ENCODE data around the gene UQCRQ. TPM values are rescaled to one million over a fixed set of nuclear protein-coding genes. Genes with fewer than 3 reads are reported as not detected.

Gene UQCRQ
- total and polyA plus RNA-seq, 2 experiments from 2014 or later: 104 to 1,308 TPM

GRCh38 chr5:132840313-132840712, 26.1 kb upstream of the UQCRQ start (continued):
- TF ChIP-seq, protein P1, sequence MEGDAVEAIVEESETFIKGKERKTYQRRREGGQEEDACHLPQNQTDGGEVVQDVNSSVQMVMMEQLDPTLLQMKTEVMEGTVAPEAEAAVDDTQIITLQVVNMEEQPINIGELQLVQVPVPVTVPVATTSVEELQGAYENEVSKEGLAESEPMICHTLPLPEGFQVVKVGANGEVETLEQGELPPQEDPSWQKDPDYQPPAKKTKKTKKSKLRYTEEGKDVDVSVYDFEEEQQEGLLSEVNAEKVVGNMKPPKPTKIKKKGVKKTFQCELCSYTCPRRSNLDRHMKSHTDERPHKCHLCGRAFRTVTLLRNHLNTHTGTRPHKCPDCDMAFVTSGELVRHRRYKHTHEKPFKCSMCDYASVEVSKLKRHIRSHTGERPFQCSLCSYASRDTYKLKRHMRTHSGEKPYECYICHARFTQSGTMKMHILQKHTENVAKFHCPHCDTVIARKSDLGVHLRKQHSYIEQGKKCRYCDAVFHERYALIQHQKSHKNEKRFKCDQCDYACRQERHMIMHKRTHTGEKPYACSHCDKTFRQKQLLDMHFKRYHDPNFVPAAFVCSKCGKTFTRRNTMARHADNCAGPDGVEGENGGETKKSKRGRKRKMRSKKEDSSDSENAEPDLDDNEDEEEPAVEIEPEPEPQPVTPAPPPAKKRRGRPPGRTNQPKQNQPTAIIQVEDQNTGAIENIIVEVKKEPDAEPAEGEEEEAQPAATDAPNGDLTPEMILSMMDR (conservative IDR thresholded peaks at IDR 0.05; ENCODE audit: low read depth in 2 of 2): no peak

DNA sequence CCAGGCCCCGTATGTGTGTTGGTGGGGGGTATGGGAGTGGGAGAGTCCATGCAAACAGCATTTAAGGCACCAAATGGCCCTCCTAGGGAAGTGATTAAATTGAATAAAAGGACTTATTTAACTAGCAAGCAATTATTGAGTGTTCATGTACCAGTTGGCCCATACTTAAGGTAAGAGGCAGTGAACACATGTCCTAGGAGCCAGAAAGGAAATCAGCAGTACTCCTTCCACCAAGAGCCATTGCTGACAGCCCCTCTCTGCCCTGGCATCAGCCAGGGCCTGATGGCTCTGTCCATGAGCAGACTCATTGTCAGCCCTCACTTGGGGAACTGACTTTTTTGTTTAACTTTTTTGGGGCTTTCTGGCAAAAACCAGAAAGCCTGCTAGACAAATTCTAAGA, 25.5 kb upstream of the UQCRQ start:
- H3K36me3 ChIP-seq (ENCODE audit: insufficient read depth): no peaks in the 10 kb centered on the region
- H3K9me2 ChIP-seq (ENCODE audit: insufficient read depth): no peaks in the 10 kb centered on the region
- no peaks in the 10 kb centered on the region for H3F3A ChIP-seq (replicated peaks; ENCODE audit: low read depth)
- no peak overlapping the region for H3K4me3 Mint-ChIP-seq
- DNase-seq (ENCODE audit: low spot score) (no peak), ATAC-seq (no peak)
- no peaks in the 10 kb centered on the region for H3K4me1 ChIP-seq (ENCODE audit: insufficient read depth)
- no peak overlapping the region for H3K4me2 ChIP-seq
- no peaks in the 10 kb centered on the region for H4K20me1 ChIP-seq (replicated peaks; ENCODE audit: insufficient read depth)
- no peaks in the 10 kb centered on the region for H3K9me3 Mint-ChIP-seq
- H3K27ac Mint-ChIP-seq: no peak overlapping the region
- H3K27me3 ChIP-seq (ENCODE audit: insufficient read depth): no peaks in the 10 kb centered on the region
- H3K36me3 Mint-ChIP-seq (ENCODE audit: low read depth): no peaks in the 10 kb centered on the region
- H3K27me3 Mint-ChIP-seq (ENCODE audit: insufficient read depth, low read depth, poor library complexity): peaks cover 2% of the 10 kb centered on the region
- no peak overlapping the region for H3K27ac ChIP-seq (ENCODE audit: low read depth)
- no peak overlapping the region for H2AFZ ChIP-seq
- no peaks in the 10 kb centered on the region for H3K79me2 ChIP-seq (replicated peaks; ENCODE audit: insufficient read depth)
- no peak overlapping the region for H3K4me3 ChIP-seq
- H3K4me1 Mint-ChIP-seq: no peaks in the 10 kb centered on the region
- TF ChIP-seq CREB1 (CRISPR knock-in tag; IDR thresholded peaks at IDR 0.05; ENCODE audit: low read depth): no peak
- no peak for TF ChIP-seq JUNB (IDR thresholded peaks at IDR 0.05; ENCODE audit: unreplicated experiment)
- TF ChIP-seq, protein P2, sequence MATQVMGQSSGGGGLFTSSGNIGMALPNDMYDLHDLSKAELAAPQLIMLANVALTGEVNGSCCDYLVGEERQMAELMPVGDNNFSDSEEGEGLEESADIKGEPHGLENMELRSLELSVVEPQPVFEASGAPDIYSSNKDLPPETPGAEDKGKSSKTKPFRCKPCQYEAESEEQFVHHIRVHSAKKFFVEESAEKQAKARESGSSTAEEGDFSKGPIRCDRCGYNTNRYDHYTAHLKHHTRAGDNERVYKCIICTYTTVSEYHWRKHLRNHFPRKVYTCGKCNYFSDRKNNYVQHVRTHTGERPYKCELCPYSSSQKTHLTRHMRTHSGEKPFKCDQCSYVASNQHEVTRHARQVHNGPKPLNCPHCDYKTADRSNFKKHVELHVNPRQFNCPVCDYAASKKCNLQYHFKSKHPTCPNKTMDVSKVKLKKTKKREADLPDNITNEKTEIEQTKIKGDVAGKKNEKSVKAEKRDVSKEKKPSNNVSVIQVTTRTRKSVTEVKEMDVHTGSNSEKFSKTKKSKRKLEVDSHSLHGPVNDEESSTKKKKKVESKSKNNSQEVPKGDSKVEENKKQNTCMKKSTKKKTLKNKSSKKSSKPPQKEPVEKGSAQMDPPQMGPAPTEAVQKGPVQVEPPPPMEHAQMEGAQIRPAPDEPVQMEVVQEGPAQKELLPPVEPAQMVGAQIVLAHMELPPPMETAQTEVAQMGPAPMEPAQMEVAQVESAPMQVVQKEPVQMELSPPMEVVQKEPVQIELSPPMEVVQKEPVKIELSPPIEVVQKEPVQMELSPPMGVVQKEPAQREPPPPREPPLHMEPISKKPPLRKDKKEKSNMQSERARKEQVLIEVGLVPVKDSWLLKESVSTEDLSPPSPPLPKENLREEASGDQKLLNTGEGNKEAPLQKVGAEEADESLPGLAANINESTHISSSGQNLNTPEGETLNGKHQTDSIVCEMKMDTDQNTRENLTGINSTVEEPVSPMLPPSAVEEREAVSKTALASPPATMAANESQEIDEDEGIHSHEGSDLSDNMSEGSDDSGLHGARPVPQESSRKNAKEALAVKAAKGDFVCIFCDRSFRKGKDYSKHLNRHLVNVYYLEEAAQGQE (IDR thresholded peaks at IDR 0.05; ENCODE audit: unreplicated experiment): no peak
- TF ChIP-seq, protein P1 (conservative IDR thresholded peaks at IDR 0.05; ENCODE audit: low read depth in 2 of 2): no peak
- TF ChIP-seq, protein P3, sequence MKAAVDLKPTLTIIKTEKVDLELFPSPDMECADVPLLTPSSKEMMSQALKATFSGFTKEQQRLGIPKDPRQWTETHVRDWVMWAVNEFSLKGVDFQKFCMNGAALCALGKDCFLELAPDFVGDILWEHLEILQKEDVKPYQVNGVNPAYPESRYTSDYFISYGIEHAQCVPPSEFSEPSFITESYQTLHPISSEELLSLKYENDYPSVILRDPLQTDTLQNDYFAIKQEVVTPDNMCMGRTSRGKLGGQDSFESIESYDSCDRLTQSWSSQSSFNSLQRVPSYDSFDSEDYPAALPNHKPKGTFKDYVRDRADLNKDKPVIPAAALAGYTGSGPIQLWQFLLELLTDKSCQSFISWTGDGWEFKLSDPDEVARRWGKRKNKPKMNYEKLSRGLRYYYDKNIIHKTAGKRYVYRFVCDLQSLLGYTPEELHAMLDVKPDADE (IDR thresholded peaks at IDR 0.05): no peak
- no peak for TF ChIP-seq ZNF331 (CRISPR knock-in tag; IDR thresholded peaks at IDR 0.05; ENCODE audit: low read depth)
- no peak for TF ChIP-seq STAT1 (IDR thresholded peaks at IDR 0.05; ENCODE audit: unreplicated experiment)
- TF ChIP-seq NANOG (IDR thresholded peaks at IDR 0.05; ENCODE audit: borderline replicate concordance): no peak
- no peak for TF ChIP-seq EZH2 (IDR thresholded peaks at IDR 0.05; ENCODE audit: low read depth, unreplicated experiment)
- no peak for TF ChIP-seq ZNF462 (CRISPR knock-in tag; IDR thresholded peaks at IDR 0.05)

All from GM23338 (cell line).